ENCODE measurements around the gene GPR61.

GRCh38 chr1:109547463-109548320 is 8.0 kb downstream of the GPR61 start:
- no peak for TF ChIP-seq POLR2A (IDR thresholded peaks at IDR 0.05)
- TF ChIP-seq, protein P1, sequence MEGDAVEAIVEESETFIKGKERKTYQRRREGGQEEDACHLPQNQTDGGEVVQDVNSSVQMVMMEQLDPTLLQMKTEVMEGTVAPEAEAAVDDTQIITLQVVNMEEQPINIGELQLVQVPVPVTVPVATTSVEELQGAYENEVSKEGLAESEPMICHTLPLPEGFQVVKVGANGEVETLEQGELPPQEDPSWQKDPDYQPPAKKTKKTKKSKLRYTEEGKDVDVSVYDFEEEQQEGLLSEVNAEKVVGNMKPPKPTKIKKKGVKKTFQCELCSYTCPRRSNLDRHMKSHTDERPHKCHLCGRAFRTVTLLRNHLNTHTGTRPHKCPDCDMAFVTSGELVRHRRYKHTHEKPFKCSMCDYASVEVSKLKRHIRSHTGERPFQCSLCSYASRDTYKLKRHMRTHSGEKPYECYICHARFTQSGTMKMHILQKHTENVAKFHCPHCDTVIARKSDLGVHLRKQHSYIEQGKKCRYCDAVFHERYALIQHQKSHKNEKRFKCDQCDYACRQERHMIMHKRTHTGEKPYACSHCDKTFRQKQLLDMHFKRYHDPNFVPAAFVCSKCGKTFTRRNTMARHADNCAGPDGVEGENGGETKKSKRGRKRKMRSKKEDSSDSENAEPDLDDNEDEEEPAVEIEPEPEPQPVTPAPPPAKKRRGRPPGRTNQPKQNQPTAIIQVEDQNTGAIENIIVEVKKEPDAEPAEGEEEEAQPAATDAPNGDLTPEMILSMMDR (IDR thresholded peaks at IDR 0.05): peak in 1 of 6 experiments; percentile 6

All from thyroid gland (tissue), 4 donors.